HG03175 (cell line): Measurements from ENCODE around the gene UTRN.

Experiments used
- ATAC-seq: cut with Tn5 transposase; IDR thresholded peaks from one replicate; pipeline ENCODE4 v1.9.1; 2021; ENCODE audit warnings: mild to moderate bottlenecking, moderate library complexity; ENCODE audit not compliant: unreplicated experiment

UTRN gene

GRCh38 chr6:144284783-144285547 lies at the start of gene UTRN:
Gene UTRN (plus strand): TSS chr6:144285335. CDS start chr6:144291829, 6,494 bp downstream.
- peak; percentile 59 for ATAC-seq

- ATAC-seq, result no peak
Observed at GRCh38 chr6:144244688-144245087, 40.4 kb upstream of the UTRN start.

GRCh38 chr6:144246988-144247387 lies 38.1 kb upstream of the UTRN start:
- no peak for ATAC-seq

DNA sequence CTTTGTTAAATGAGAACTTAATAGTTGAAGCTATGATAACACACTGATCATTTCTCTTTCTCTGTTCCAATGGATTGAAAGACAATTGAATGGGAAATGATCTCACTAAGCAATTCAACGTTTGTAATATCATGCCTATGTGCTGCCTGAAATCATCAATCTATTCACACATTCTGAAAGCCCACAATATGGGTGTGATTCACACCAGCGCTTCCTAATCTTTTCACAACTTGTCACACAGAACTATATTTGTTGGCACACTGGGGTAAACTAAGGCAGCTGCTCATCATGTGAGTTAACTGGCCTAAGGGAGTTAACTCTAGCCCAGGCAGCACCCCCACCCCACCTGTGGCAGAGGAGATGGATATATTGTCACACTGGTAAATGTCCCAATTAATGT lies 37.1 kb upstream of the UTRN start:
- ATAC-seq, result no peak

DNA sequence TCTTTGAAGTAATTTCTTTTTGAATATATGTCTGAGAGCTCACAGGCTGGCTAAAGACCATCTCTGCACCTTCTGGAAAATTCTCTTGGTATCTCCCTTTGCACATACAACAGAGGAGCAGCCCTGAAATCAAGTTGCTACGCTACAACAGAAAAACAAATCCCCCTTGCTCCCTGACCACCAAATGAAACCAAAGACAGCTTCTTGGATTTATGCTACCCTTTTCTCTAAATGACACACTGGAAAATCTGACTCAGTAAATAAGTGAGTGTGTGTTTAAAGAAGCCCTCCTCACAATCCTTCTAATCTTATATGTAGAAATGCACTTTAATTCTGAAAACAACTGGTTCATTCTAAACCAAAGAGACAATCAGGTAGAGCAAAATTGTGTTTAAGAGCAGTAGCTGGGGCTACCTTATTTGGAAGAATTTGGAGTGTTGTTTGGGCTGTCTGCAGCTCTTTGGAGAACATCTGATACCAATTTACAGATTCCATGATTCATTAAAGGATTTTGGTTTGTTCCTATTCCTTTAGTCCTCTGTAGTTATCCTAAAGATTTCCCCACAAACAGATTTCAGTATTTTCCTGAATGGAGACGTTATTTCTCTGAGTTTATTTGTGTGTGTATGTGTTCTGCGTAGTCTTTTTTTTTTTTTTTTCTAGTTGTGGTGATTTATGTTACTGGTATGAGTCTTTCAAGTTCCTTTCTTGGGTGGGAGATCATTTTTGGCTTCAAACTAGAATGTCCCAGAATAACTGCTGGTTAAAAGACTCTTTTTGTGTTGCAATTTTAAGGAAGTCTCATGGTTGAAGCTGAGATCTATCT lies 36.4 kb upstream of the UTRN start:
- no peak for ATAC-seq

GRCh38 chr6:144250276-144250675 lies 34.9 kb upstream of the UTRN start:
- ATAC-seq, result no peak

DNA sequence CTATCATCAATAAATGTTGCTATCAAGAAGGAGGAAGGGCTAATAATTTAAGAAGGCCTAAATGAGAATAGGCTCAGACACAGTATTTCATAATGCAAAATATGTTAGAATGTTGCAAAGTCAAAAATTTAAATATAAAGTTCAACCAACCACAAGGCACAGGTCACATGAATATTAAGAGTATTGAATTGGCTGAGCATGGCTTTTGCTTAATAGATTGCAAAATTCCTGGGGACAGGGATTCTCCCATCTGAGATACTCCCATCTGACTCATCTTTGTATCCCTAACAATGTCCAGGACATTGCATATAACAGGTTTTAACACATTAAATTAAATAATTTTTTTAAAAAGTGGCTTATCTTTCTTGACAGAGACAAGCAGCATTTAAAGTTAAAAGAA lies 32.9 kb upstream of the UTRN start:
- ATAC-seq, result no peak

GRCh38 chr6:144259986-144260385 lies 25.1 kb upstream of the UTRN start:
- no peak for ATAC-seq

- no peak for ATAC-seq
Observed at GRCh38 chr6:144262470-144263369, 22.4 kb upstream of the UTRN start.

DNA sequence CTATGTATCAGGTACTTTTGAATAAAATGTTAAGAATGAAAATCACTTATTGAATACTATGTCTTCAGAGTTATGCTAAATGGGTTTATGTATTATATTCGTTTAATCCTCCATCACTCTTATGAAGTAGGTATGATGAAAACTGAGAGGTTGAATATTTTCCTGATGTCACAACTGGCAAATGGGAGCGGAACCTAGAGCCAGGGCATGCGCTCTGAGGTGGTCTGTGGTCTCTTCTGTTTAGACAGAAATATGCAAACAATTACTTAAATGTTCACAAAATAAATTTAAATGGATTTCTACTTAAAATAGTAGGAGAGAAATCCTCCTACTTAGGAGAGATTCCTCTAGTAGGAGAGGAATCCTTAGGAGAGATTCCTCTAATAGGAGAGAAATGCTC lies 21.3 kb upstream of the UTRN start:
- no peak for ATAC-seq

DNA sequence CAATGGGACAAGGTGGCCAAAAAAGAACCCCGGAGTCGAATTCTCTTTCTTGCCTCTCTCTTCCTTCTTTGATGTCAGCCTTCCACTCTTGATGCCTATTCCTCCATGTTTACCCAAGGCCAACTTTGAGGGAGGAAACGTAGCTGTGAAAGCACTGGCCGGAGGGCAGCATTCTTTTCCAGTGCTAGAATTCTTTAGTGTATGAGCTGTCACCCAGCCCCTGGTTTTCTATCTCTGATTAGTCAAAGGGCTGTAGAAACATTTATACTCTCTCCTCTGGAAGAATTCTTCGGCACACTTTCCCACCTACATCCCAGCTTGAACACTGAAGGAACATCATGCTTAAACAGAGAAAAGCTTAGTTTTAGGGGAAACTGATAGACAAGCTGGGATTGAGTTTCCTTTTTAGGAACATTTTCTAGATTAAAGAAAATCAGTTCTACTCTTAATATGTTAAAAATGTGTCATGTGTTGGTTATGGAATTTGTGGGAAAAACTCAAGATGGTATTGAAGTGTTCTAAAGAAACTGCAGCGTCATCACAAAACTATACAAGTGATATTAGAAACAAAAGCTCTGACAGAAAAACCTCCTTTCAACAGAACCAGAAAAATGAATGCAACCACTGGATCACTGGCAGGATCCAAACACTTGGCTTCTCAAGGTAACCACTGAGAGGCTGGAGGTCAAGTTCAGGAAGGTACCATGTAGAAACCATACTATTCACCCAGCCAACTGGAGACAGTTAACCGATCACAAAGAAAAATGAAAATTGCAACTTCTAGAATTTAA lies 20.7 kb upstream of the UTRN start:
- no peak for ATAC-seq

- no peak for ATAC-seq
Observed at GRCh38 chr6:144265061-144265357, 20.1 kb upstream of the UTRN start.

GRCh38 chr6:144265390-144265789 lies 19.7 kb upstream of the UTRN start:
- no peak for ATAC-seq

DNA sequence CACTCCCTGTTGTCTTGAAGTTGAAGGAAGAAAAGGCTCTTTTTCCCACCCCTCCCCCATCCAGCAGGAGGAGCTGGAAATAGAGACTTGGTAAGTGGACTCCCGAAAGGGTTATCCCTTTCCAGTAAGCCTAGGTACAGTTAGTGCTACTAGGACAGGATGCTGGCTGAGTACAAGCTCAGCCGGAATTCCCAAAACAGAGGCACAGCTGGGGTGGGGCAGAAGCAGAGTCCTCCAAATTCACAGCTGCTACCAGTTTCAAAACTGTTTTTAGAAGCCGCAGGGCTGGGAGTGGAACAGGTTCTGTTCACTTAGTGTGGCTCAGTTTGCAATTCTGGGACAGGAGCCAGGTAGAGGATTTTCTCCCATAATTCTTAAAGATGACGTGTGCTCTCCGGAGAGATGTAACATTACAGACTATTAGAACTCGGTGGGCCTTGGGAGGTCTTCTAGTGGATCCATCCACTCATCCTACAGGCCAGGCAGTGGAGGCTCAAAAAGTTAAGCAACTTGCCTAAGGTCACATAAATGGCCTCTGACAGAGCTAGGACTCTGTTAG lies 19.0 kb upstream of the UTRN start:
- ATAC-seq, result no peak

GRCh38 chr6:144268794-144269349 lies 16.3 kb upstream of the UTRN start:
- no peak for ATAC-seq

DNA sequence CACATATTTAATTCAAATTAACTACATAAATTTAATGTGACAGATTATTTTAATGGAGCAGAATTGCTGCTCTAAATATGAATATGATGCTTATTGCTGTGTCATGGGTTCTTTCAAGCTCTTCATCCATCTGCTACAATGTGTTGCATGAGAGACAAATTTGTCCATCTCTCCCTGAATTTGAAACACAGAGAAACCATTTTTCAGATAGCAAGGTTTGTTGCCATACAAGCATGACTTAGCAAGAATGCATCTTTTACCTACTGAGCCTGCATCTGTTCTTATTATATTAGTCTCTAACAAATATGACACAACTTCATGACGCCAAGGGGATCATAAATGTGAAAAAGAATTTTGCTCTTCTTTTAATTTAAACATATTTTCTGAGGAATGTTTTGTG lies 8.0 kb upstream of the UTRN start:
- no peak for ATAC-seq

DNA sequence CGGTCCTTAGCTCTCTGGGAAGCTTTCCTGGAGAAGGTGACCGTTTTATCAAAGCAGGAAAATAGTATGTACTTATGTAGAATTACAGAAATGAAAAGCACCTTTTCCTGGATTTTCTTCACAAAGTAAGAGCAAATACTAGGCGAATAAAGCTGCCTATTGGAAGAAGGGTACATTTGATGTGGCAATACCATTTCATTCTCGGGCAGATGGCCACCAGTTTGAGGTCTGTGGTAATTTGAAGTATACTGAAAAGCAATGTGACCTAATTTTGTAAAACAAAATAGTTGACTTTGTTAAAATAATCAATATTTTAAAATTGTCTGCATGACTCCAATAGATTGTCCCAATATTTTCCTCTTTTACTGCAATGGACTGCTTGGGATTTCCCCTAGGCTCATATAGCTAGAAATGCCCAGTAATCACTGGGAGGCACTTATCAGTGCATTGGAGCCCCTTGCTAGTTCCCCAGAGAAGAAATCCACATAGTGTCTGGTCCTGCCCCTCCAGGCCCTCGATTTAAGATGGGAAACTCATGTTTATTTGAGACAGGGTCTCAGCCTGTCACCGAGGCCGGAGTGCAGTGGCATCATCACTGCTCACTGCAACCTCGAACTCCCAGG lies 7.4 kb upstream of the UTRN start:
- ATAC-seq, result no peak

DNA sequence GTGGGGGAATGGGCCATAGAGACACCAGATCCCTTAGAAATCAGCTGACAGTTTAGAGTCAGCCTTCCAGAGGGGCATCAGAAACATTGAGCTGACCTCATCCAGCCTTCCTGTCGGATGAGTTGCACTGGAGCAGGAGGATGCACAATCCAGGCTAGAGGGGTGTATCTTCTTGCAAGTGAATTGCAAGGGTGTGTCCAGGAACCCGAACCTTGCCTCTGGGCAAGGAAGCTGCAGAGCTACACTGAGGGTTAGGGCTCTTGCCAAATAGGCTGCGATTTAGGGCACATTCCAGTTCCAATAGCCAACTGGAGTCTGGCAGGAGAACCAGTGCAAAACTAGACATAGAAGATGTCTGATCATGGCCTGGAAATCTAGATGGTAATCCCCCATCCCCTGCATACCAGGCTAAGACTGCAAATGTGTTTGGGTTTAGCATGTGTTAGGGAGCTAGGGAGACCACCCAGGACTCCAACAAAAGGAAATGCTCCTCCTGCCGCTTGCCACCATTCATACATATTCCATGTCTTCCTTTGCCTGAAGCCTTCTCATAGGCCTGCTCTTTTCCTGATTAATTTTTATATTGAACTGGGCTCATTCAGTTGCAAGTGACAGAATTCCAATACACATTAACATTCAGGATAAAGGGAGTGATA lies 6.3 kb upstream of the UTRN start:
- no peak for ATAC-seq
